ENCODE data around the gene PUS10.
"Not testable (repeated sequence)": the region's sequence is repeated elsewhere in the genome, so short reads cannot be mapped to it uniquely, and the experiment has no call there.

The PUS10 gene

GRCh38 chr2:60934165-60934722 lies 83.8 kb downstream of the PUS10 start:
- DNase-seq (ENCODE audit: low spot score), result no peak
- in situ Hi-C loops (cut with MboI; ENCODE audit: low pct_unique_long_range_greater_than_20kb, low sequenced_read_pairs, unreplicated experiment), result no loop called here
- TF ChIP-seq CTCF (IDR thresholded peaks at IDR 0.05; ENCODE audit: extremely low read depth, insufficient read depth, missing control alignments), result no peak

- in situ Hi-C loops (cut with MboI; ENCODE audit: low pct_unique_long_range_greater_than_20kb, low sequenced_read_pairs, unreplicated experiment), result no loop called here
- no peak for DNase-seq (ENCODE audit: low spot score)
Observed at GRCh38 chr2:60932954-60933353, 85.1 kb downstream of the PUS10 start.

GRCh38 chr2:60932061-60932460 lies 86.0 kb downstream of the PUS10 start:
- DNase-seq (ENCODE audit: low spot score); in situ Hi-C loops (cut with MboI; ENCODE audit: low pct_unique_long_range_greater_than_20kb, low sequenced_read_pairs, unreplicated experiment): not testable (repeated sequence)

More at GRCh38 chr2:60932954-60933353, 85.1 kb downstream of the PUS10 start:
- no peak for TF ChIP-seq CTCF (IDR thresholded peaks at IDR 0.05; ENCODE audit: extremely low read depth, insufficient read depth, missing control alignments)

- in situ Hi-C loops (cut with MboI; ENCODE audit: low pct_unique_long_range_greater_than_20kb, low sequenced_read_pairs, unreplicated experiment), result no loop called here
- no peak for TF ChIP-seq CTCF (IDR thresholded peaks at IDR 0.05; ENCODE audit: extremely low read depth, insufficient read depth, missing control alignments)
- DNase-seq (ENCODE audit: low spot score), result no peak
Observed at GRCh38 chr2:60926741-60927552, 91.1 kb downstream of the PUS10 start.

GRCh38 chr2:60925994-60926740 lies 91.9 kb downstream of the PUS10 start:
- in situ Hi-C loops (cut with MboI; ENCODE audit: low pct_unique_long_range_greater_than_20kb, low sequenced_read_pairs, unreplicated experiment), result no loop called here
- TF ChIP-seq CTCF (IDR thresholded peaks at IDR 0.05; ENCODE audit: extremely low read depth, insufficient read depth, missing control alignments), result no peak
- no peak for DNase-seq (ENCODE audit: low spot score)

- in situ Hi-C loops (cut with MboI; ENCODE audit: low pct_unique_long_range_greater_than_20kb, low sequenced_read_pairs, unreplicated experiment), result no loop called here
- no peak for TF ChIP-seq CTCF (IDR thresholded peaks at IDR 0.05; ENCODE audit: extremely low read depth, insufficient read depth, missing control alignments)
- no peak for DNase-seq (ENCODE audit: low spot score)
Observed at GRCh38 chr2:60907329-60907728, 110.7 kb downstream of the PUS10 start.

- TF ChIP-seq CTCF (IDR thresholded peaks at IDR 0.05; ENCODE audit: extremely low read depth, insufficient read depth, missing control alignments), result no peak
- in situ Hi-C loops (cut with MboI; ENCODE audit: low pct_unique_long_range_greater_than_20kb, low sequenced_read_pairs, unreplicated experiment), result no loop called here
- DNase-seq (ENCODE audit: low spot score), result no peak
Observed at GRCh38 chr2:60906395-60906794, 111.7 kb downstream of the PUS10 start.

- in situ Hi-C loops (cut with MboI; ENCODE audit: low pct_unique_long_range_greater_than_20kb, low sequenced_read_pairs, unreplicated experiment); DNase-seq (ENCODE audit: low spot score): not testable (repeated sequence)
Observed at GRCh38 chr2:60905867-60906266, 112.2 kb downstream of the PUS10 start.

- in situ Hi-C loops (cut with MboI; ENCODE audit: low pct_unique_long_range_greater_than_20kb, low sequenced_read_pairs, unreplicated experiment); DNase-seq (ENCODE audit: low spot score): not testable (repeated sequence)
Observed at GRCh38 chr2:60901296-60901695, 116.8 kb downstream of the PUS10 start.

Data from GM13977 (cell line).